Measurements from ENCODE around the gene CRY1.

GRCh38 chr12:106964526-106964925 lies 128.8 kb downstream of the CRY1 start:
- TF ChIP-seq CTCF (conservative IDR thresholded peaks at IDR 0.05; ENCODE audit: low read length) (no peak), EZH2phosphoT487 (IDR thresholded peaks at IDR 0.05; ENCODE audit: borderline replicate concordance) (no peak)
